GM18502 (cell line): Measurements from ENCODE around the gene ADCK2.
A peak's percentile ranks its signal among the peaks of the same experiment; 100 is the strongest.
"Not testable (repeated sequence)": the region's sequence is repeated elsewhere in the genome, so short reads cannot be mapped to it uniquely, and the experiment has no call there.

Source experiments
- ATAC-seq: cut with Tn5 transposase; IDR thresholded peaks from one replicate; pipeline ENCODE4 v1.9.1; 2021; ENCODE audit warnings: mild to moderate bottlenecking; ENCODE audit not compliant: unreplicated experiment, poor library complexity

ADCK2 gene

DNA sequence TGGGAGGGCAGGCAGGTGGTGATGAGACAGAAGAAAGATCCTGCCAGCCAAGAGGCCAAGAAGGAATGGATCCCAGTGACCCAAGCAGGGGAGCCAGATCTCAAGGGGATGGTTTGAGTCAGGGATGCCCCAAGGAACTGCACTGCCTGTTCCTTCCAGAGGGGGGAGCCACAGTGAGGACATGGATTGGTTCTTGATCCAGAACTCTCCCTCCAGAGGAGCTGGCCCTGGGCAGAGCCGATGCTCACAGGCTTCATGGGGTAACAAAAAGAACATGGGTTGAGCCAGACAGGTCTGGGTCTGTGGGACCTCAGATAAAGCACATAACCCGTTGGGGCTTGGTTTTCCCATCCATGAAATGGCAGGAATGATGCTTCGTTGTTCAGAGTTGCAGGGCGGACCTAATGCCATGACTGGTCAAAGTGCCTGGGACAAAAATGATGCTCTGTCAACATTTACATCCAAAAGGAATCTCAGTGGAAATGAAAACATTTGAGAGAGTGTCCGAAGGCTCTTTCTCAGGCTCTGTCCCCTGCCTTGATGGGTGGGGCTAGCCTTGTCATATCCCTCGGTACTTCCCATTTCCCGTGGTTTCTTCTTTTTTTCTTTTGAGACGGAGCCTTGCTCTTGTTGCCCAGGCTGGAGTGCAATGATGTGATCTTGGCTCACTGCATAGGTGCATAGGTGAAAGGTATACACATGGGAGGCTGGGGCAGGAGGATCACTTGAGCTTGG lies 27.4 kb upstream of the ADCK2 start:
- no peak for ATAC-seq

DNA sequence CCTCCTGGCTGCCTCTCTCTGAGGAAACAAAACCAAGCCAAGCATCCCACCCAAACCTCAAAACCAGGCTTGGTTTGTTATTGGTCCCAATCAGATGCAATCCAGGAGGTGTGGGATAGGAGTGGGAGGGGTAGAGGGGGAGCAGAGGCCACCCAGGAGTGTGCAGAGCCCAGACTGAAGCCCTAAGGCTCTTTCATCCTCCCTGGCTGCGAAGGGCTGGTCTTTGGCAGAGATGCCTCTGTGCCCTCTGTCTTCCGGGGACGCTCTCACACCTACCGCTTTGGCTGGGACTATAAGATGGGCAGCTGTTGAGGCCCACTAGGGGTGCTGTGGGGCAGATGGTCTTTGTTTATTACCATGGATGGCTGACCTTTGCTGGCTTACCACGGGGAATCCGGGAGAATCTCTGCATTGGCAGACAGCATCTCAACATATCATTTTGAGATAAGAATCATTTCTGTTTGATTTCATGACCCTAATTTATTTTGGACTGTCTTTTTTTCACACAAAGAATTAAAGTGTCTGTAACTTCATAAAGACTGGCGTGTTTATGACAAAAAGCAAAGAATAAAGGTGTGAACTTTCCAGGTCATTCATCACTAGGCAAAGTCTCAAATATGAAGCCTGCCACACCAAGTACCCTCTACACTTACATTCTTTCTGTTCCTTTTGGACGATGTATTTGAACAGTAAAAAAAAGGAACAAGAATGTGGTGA lies 25.7 kb upstream of the ADCK2 start:
- peak; percentile 75 for ATAC-seq

DNA sequence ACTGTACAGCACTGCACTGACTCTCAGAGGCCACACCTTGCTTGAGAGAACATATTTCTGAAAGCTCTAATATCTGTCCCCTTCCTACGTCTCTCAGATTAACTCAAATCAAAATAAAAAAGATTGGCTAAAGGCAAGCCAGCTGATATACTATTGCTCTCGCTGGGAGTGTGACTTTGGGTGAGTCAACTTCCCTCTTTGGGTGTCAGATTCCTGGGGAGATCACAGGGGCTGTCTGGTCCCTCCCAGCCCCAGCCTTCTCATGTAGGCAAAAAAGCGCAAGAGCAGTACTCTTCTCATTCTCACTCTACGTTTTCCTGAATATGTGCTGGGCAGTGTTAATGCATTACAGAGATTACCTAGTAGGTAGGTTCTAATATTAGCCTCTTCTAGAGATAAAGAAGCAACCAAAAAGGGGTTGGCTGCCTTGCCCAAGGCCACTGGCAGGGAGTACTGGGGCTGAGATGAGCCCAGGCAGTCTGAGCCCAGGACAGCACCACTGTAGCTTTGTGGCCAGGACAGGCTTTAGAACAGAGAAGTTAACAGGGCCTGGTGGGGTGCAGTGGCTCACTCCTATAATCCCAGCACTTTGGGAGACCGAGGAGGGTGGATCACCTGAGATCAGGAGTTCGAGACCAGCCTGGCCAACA lies 23.1 kb upstream of the ADCK2 start:
- no peak for ATAC-seq

DNA sequence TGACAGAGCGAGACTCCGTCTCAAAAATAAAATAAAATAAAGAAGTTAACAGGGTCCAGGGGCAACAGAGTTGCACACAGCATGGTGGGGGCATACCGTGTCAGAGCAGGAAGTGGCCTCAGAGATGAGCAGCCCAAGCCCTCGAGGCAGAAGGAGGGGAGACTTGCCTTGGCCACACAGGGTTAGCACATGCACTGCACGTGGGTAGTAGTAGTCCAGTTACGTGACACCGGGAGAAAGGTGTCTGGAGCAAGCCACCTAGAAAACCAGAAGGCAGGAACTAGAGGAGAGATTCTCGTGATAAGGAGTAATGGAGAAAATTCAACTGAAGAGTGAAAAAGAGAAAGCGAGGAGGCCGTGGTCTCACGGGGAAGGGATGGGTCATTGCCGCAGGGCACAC lies 22.4 kb upstream of the ADCK2 start:
- no peak for ATAC-seq

DNA sequence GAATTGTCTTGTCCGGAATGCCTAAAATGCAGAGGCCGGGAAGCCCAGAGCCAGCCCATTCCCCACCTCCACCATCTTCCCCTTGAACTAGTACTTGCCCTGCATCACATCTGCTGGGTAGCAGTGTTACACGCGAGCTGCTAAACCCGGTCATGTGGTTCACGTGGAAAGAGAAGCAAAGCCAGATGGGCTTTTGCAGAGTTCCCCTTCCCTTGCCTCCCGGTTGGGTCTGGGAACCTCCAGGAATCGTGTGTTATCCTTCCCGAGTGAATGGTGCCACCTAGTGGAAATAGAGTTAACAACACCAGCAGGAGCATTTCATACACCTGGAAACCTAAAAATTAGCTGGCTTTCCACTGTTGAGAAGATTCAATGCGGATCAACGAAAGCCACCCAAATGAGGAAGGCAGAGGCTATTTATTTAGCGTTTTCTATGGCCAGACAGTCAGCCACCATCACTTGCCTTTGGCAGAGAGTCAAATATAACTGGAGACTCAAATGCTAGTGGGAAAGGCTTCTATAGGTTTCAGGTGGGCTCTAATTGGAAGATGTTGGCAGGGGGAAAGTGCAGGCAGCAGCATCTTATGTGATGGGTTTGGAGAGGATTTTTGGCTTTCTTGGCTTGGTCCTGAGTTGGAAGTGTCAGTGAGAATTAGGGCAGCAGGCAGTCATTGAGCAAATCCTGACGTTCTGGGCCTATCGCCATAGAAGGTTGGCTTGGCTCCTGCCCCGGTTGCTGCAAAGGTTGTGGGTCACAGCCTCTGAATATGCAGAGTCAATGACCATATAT lies 19.2 kb upstream of the ADCK2 start:
- no peak for ATAC-seq

DNA sequence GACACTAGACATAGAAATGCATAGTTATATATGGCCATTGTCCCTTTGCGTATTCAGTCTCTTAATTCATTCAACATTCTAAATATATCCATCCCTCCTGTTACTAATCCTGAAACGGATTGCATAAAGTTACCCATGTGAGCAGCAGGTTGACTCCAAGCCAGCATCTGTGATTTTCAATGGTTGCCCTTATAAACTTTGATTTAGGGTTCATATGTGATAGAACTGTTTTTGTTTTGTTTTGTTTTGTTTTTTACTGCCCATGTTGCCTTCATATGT lies 18.7 kb upstream of the ADCK2 start:
- no peak for ATAC-seq

DNA sequence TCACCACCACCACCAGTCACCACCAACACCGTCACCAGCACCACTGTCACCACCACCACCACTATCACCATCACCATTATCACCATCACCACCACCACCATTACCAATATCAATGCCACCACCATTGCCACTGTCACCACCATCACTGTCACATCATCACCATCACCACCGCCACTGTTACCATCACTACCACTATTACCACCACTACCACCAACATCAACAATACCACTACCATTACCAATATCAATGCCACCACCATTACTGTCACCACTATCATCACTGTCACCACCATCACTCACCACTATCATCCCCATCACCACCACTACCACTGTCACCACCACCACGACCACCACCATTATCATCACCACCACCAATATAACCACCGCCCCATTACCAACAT lies 18.1 kb upstream of the ADCK2 start:
- ATAC-seq = no peak

DNA sequence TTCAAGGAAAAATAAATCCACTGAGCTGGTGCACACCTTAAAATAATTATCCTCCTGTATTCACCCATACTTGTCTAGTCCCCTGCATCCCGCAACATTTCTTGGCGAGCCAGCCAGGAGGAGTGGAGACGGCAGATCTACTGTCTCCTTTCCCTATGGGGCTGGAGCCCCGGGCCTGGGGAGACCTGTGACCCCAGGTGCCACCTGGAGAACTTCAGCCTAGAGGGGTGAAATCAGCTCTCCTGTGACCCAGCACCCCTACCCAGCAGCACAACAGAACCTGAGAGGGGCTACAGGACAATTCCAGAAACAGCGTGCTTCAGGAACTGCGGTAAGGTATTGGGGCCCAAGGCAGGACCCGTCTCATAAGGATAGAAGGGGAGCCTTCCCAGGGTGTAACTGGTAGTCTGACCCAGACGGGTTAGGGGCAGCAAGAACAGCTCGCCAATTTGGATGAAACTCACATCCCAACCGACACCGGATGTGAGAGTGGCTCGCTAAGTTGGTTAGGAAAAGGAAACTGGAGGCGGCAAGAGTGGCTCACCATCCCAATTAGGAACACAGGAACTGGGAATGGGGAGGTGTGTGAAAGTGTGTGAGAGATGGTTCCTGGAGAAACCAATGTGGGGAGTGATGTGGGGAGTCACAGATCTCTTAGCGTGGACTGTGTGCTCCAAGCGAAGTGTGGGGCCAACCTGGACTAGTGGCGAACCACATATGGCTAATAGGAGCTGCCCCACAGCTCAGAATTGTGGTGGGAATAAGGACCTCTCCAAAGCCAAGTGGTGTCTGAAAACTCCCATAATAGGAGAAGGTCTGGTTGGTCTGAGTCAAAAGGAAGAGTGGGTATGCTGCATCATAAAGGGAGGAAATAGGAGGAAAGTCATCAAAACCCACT lies 17.0 kb upstream of the ADCK2 start:
- ATAC-seq = no peak

DNA sequence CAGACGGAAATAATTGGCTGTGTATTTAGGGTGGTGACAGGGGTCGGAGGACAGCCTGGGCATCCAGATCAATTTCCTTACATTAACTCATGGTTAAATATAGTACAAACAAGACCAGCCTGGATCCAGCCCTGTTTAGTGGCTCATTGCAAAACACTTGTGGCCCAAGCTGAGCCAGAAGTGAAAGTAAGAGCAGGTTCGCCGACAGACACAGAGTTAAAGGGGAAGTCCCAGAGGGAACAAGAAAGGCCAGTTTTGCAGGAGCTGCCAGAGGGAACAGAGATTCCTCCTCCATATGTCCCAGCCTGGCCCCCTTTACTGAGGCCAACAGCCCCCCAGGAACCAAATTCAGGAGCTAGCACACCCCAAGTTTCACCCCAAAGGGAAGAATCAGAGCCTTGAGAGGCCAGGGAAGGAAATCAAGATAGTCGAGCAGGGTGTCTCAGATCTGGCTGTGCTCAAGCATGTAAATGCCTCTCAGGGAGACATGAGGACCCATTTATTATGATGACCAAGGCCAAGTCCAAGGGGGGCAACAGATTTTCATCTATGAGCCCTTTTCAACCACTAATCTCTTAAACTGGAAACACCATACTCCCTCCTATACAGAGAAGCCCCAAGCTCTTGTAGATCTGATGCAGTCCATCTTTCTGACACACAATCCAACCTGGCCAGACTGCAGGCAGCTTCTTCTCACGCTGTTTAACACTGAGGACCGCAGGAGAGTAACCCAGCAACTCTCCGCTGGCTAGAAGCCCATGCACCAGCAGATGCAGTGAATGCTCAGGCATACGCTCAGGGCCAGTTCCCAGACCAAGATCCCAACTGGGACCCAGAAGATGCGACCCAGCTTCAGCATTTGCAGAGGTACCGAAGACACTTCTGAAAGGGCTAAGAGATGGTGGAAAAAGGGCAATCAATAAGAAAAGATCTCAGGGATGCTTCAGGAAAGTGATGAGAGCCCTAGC lies 15.9 kb upstream of the ADCK2 start:
- peak; percentile 96 for ATAC-seq

DNA sequence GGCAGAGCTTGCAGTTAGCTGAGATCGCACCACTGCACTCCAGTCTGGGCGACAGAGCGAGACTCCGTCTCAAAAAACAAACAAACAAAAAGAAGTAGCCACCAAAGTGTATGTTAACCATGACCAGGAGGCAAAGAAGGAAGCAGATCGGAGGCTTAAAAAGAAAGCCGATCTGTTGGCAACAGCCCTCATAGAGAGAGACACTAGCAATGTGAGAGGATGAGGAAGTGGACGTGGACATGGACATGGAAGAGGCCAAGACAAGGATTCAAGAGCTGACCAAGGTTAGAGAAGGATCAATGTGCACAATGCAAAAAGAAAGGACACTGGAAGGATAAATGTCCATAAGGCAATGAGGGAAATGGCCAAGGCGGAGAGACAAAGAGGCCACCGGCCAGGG lies 14.9 kb upstream of the ADCK2 start:
- ATAC-seq = no peak

DNA sequence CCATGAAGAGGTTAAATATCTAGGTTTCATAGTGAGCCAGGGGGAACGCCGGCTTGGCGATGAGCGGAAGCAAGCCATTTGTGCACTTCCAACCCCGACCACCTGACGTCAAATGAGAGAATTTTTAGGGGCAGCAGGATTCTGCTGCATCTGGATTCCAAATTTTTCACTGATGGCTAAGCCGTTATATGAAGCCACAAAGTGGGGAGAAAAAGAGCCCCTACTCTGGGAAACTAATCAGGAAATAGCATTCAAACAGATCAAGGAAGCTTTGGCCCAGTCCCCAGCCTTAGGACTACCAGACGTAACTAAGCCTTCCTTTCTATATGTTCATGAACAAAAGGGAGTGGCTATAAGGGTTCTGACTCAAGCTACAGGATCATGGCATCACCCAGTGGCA lies 12.9 kb upstream of the ADCK2 start:
- no peak for ATAC-seq

DNA sequence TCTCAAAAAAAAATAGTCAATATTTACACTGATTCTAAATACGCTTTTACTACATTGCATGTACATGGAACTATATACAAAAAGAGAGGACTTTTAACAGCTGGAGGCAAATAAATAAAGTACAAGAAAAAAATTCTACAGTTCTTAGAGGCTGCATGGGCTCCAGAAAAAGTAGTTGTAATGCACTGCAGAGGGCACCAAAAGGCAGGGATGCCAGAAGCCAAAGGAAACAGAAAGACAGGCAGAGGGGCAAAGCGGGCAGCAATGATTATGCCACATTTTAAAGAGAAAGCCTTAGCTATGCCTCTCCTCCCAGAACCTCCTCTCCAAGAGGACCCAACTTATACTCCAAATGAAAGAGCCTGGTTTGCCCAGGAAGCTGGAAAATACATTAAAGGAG lies 11.6 kb upstream of the ADCK2 start:
- no peak for ATAC-seq

DNA sequence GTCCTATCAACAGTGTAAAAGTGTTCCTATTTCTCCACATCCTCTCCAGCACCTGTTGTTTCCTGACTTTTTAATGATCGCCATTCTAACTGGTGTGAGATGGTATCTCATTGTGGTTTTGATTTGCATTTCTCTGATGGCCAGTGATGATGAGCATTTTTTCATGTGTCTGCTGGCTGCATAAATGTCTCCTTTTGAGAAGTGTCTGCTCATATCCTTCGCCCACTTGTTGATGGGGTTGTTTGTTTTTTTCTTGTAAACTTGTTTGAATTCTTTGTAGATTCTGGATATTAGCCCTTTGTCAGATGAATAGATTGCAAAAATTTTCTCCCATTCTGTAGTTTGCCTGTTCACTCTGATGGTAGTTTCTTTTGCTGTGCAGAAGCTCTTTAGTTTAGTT lies 9.8 kb upstream of the ADCK2 start:
- not testable (repeated sequence) for ATAC-seq

DNA sequence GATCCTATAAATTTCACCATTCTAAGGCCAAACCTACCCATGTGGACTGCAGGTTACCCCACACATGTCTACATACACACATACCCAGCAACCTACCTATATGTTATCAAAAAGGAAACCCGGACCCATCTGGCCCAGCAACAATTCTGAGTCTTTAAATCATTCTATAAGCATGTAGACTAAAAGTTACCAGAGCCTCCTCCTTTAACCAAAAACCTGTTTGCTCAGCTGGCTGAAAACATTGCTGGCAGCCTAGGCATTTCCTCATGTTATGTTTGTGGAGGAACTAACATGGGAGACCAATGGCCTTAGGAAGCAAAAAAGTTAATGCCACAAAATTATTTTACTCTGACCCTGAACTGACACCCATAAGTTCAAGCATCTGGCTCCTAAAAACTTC lies 5.3 kb upstream of the ADCK2 start:
- no peak for ATAC-seq

DNA sequence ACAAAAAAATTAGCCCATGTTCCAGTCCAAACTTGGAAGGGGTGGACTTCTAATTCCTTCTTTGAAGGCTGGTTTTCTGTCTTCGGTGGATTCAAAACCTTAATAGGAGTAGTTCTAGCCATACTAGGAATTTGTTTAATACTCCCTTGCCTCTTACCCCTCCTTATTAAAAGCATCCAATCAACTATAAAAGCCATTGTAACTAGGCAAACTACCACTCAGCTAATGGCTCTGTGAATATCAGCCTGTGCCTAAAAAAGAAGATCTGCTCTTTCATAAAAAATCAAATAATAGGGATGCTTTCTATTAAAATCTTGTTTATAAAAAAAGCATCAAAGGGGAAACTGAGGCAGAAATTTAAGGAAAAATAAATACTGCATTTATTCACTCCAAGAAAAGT lies 4.1 kb upstream of the ADCK2 start:
- no peak for ATAC-seq

DNA sequence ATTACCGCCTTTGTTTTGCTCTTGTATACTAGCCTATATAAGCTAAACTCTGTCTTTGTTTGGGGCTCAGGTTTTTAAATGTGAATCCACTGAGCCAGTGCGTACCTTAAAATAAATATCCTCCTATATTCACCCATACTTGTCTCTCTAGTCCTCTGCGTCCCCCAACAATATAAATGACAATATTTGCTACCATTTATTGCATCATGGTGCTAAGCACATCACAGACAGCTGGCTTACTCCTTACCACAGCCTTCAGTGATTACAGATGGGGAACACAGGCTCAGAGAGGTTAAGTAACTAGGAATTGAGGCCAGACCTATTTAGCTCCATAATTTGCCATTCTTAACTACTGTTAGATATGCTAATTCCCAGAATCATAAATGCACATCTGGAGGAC lies 3.4 kb upstream of the ADCK2 start:
- ATAC-seq = no peak

DNA sequence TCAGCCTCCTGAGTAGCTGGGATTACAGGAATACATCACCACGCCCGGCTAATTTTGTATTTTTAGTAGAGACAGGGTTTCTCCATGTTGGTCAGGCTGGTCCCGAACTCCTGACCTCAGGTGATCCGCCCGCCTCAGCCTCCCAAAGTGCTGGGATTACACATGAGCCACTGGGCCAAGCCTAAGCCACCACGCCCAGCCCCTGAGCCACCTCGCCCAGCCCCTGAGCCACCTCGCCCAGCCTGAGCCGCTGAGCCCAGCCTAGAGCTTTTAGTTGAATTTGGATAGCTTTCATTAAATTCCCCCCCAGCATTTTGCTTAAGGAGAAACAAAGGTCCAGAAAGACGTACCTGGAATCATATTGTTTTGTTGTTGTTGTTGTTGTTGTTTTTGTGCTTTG lies 2.9 kb upstream of the ADCK2 start:
- ATAC-seq = not testable (repeated sequence)

DNA sequence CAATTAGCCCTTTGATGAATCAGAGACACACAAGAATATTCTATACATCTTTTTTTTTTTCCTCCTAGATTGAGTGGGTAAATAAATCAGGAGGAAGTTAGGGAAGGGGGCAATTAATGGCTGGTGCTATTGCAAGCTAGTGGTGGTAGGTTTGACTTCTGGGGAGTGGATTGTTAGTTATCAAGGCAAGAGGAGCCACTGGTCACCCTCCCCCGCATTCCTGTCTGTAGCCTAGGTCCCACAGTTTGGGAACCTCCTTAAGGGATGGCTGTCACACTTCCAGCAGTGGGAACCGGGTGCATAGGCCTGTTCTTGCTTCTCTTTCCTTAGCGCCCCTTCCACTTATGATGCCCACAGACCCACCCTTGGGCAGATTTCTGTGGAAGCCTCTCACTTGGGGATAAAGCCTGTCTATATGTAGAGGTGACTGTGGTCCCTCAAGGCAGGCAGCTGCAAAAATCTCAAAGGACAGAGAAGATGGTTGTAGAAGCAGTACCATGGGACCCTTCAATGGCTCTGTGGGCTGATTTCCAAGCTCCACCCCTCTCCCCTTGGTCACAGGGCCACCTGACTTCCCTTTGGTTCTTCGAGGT lies 2.3 kb upstream of the ADCK2 start:
- no peak for ATAC-seq

DNA sequence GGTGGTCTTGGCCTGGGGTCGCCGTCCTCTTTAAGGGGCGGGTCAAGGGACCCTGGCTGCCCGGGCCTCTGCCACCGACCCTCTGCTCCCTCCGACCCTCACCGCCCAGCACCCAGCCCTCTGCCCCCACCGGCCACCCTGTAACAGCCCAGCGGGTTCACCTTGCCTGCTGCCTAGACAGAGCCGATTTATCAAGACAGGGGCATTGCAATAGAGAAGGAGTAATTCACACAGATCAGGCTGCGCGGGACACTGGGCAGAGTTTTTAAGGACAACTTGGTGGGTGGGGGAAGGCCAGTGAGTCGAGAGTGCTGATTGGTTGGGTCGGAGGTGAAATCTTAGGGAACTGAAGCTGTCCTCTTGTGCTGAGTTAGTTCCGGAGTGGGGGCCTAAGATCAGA lies 779 bp upstream of the ADCK2 start:
- ATAC-seq = no peak
